C4-2B (cell line): ENCODE measurements around the gene EFTUD2.

ENCODE experiments used
- H3K27ac ChIP-seq: fragments of 450-650 bp; 2 replicates; pipeline ENCODE4 v1.5.1; 2017
- ZFX ChIP-seq: fragments of 450-650 bp; IDR thresholded peaks from 2 replicates; pipeline ENCODE4 v1.6.1; 2017
- TF ChIP-seq, protein P1 (sequence below): fragments of 450-650 bp; conservative IDR thresholded peaks from 2 replicates; pipeline ENCODE4 v1.5.1; 2017; ENCODE audit warnings: mild to moderate bottlenecking

Gene EFTUD2

DNA sequence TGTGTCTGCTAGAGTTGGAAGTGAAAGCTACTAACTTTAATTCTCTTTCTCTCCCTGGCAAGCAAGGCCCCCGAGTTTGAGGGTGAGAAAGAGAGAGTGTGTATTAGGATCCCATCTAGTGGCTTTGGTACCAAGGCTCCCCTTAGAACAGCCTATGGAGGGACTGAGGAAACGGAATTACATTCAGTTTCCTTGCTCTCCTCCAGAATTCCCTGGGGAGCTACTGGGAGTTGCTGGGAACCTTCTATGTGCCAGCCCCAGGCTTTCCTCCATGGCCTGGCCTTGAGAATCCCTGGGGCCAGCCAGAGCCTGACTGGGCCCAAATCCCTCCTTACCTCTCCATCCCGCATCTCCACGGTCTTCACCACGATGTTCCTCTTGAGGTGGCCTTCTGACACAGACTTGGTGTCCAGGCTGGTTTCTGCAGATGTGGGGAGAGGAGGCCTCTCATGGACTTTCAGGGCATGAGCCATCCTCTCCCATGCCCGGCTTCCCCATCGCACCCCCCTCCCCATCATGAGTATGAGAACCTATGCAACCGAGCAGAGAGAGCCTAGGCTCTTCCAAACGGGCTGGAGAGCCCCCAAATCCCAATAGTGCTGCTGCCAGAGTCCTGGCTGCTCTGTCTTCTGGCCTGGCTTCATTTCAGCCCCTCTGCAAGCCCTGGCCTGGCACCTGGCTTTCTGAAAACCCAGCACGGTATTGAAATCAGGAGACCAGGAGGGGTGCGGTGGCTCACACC lies 8.7 kb upstream of the EFTUD2 start:
- TF ChIP-seq, protein P1, sequence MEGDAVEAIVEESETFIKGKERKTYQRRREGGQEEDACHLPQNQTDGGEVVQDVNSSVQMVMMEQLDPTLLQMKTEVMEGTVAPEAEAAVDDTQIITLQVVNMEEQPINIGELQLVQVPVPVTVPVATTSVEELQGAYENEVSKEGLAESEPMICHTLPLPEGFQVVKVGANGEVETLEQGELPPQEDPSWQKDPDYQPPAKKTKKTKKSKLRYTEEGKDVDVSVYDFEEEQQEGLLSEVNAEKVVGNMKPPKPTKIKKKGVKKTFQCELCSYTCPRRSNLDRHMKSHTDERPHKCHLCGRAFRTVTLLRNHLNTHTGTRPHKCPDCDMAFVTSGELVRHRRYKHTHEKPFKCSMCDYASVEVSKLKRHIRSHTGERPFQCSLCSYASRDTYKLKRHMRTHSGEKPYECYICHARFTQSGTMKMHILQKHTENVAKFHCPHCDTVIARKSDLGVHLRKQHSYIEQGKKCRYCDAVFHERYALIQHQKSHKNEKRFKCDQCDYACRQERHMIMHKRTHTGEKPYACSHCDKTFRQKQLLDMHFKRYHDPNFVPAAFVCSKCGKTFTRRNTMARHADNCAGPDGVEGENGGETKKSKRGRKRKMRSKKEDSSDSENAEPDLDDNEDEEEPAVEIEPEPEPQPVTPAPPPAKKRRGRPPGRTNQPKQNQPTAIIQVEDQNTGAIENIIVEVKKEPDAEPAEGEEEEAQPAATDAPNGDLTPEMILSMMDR, result no peak
- TF ChIP-seq ZFX, result no peak
- H3K27ac ChIP-seq, result no peak overlapping the region

DNA sequence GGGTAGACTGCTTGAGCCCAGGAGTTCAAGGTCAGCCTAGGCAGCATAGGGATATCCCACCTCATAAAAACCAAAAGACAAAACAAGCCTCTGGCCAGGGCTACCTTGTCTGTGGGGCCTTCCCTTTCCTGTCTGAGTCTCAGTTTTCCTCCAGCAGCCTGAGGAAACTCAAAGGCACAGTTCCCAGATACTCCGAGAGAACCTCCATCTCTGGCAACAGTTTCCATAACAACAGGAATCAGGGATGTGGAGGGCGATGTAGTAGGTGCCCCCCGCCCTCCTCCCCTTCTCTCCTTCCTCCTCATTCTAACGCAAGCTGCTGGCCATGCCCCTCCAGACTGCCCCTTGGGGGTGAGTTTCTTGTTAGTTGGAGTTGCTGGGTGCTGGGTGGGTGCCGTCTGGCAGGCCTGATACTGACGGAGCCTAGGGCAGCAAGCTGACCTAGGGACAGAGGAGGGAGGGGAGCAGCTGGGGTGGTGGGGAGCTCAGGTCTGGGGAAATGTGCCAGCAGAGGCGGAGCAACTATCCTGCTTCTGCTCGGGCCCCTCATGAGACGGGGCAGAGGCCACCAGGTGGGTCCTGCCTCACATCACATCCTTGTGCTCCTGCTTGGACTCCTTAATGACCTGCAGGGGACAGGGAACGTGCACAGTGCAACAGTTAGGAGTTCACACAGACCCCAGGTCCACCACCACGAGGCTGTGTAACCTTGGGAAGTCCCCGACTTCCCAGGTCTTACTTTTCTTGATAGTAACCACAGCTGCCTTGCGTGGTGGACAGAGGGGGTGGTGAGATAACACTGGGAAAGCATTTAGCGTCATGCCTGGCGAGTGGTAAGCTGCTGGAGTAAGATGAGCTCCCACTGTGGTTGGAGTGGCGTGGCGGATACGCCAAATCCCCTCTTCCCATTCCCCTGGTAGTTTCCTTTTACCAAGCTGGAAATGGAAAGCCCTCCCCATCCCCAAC lies 7.8 kb upstream of the EFTUD2 start:
- no peak for TF ChIP-seq ZFX
- TF ChIP-seq, protein P1, result no peak
- no peak overlapping the region for H3K27ac ChIP-seq

DNA sequence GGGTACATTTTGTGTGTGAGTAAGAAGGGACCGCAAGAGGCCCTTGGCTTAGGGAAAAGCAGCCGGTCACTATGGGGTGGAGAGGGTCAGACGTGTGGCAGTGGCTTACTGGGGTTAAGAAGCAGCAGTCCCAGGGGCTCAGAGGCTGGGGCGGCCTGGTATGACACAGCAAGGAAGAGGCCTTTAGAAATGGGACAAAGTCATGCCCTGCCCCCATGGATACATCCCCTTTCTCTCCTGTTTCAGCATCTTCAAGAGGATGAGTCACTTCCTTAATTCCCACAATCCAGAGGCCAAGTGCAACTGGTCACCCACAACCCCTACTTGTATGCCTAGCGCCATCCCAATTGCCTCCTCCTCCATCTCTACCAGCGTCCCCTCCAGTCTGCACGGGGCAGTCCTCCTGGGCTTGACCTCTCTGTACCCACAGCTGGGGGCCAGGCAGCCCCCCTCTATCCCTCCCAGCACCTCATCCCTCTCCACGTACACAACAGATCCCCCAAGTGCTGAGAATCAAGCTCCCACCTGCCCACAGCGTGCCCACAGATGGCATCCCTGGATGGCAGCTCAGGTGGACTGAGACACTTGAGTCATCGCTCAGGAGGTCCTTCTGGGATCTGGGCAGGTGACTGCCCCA lies 6.9 kb upstream of the EFTUD2 start:
- no peak overlapping the region for H3K27ac ChIP-seq
- TF ChIP-seq, protein P1, result no peak
- no peak for TF ChIP-seq ZFX

DNA sequence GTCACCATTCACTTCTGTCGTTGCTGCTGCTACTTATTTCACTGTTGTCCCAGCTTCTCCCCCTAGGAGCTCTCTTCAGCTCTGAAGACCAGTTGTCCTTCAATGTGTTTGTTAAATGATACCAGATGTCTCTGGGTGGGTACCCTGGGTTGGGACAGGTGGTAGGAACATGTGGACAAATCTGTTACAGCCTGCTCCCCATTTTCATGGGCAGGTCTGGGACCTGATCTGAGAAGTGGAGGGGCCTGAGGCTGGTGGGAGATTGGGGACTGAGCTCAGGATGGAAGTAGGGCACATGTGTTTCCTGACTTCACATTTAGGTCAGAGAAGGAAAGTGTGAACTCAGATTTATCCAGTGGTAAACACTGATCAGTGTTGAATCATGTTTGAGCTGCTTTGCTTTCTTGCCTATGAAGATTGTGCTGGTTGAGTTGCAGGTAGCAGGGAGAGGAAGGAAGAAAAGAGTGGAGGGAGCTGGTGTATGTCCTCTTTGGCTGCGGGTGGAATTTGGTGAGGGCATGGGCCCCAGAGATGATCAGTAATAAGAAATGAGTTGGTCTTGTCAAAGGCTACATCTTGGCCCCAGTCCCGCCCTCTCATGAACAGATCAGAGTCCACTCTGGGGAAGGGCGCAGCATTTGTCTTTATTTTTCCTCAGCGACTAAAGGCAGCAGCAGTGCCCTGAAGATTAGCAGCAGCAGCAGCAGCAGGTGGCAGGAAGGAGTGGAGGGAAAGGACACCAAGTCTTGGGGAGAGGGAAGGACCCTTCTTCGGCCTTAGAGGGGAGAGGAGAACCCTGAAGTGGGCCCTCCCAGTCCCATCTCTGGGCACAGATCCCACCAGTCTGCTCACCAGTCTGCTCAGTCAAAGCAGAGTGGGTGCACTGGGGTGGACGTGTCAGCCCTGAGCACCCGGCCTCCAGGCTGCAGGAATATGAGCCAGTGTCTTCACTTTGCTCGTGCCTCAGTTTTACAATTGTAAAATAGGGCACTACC lies 6.1 kb upstream of the EFTUD2 start:
- H3K27ac ChIP-seq, result no peak overlapping the region
- TF ChIP-seq, protein P1, result no peak
- TF ChIP-seq ZFX, result no peak

DNA sequence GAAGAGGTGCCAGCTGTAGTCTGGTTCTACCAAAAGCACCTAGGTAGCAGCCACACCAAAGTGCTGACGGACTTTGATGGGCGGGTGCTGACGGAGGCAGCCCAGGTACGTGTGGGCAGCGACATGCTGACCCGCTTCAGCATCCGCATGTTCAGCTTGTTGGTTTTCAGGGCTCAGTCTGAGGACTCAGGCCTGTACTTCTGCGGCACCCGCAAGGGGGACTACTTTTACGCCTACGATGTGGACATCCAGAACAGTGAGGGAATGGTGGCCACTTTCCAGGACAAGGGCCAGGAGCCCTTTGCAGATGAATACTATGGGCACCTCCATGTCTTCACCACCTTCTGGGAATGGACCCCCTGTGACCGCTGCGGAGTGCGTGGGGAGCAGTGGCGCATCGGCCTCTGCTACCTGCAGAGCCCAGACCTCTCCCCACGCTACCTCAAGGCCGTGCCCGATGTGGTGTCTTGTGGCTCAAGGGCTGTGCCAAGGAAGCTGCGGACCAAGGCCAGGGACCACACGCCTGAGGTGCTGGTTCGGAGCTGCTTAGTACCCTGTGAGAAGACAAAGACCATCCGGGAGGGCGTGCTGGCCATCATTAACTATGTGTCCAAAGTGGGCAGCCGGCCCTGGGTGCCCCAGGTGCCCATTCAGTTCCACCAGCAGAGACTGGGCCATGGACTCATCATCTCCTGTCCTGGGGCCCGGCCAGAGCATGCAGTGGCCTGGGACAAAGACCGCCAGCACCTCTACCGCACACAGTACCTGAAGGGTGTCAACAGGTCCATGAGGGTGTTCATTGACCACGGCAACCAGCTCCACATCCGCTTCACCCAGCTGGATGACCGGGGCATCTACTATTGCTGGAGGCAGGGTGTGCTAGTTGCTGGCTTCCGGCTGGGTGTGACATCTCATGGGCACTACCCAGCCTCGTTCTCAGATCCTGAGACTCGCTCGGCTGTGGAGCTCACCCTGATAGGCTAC lies 5.0 kb upstream of the EFTUD2 start:
- H3K27ac ChIP-seq, result no peak overlapping the region

More for the DNA sequence above, 5.0 kb upstream of the EFTUD2 start:
- TF ChIP-seq, protein P1, result no peak
- no peak for TF ChIP-seq ZFX
